HG02642 (cell line): ENCODE results near the gene SLC39A13.

Experiments
- ATAC-seq: cut with Tn5 transposase; IDR thresholded peaks from one replicate; pipeline ENCODE4 v1.9.1; 2021; ENCODE audit warnings: mild to moderate bottlenecking; ENCODE audit not compliant: unreplicated experiment, poor library complexity

SLC39A13 gene

GRCh38 chr11:47380078-47380477 is 28.3 kb upstream of the SLC39A13 start:
- ATAC-seq = no peak

GRCh38 chr11:47383071-47383470 is 25.3 kb upstream of the SLC39A13 start:
- ATAC-seq = no peak

- no peak for ATAC-seq
Observed at GRCh38 chr11:47384498-47384897, 23.9 kb upstream of the SLC39A13 start.

- ATAC-seq = no peak
Observed at GRCh38 chr11:47387944-47388696, 20.3 kb upstream of the SLC39A13 start.

GRCh38 chr11:47388697-47389576 is 19.5 kb upstream of the SLC39A13 start:
- ATAC-seq = no peak

- ATAC-seq = no peak
Observed at GRCh38 chr11:47389577-47390421, 18.6 kb upstream of the SLC39A13 start.

- ATAC-seq = no peak
Observed at GRCh38 chr11:47390422-47390760, 18.0 kb upstream of the SLC39A13 start.

GRCh38 chr11:47391077-47391583 is 17.3 kb upstream of the SLC39A13 start:
- ATAC-seq = no peak

GRCh38 chr11:47391711-47392432 is 16.5 kb upstream of the SLC39A13 start:
- no peak for ATAC-seq

GRCh38 chr11:47392546-47393162 is 15.7 kb upstream of the SLC39A13 start:
- no peak for ATAC-seq

GRCh38 chr11:47393163-47394049 is 15.0 kb upstream of the SLC39A13 start:
- no peak for ATAC-seq

- no peak for ATAC-seq
Observed at GRCh38 chr11:47394050-47394321, 14.4 kb upstream of the SLC39A13 start.

- ATAC-seq = peak; percentile 54
Observed at GRCh38 chr11:47394322-47395222, 13.8 kb upstream of the SLC39A13 start.

- no peak for ATAC-seq
Observed at GRCh38 chr11:47395223-47396048, 13.0 kb upstream of the SLC39A13 start.

- no peak for ATAC-seq
Observed at GRCh38 chr11:47396049-47396320, 12.4 kb upstream of the SLC39A13 start.

GRCh38 chr11:47398011-47398410 is 10.4 kb upstream of the SLC39A13 start:
- no peak for ATAC-seq

GRCh38 chr11:47398551-47398950 is 9.8 kb upstream of the SLC39A13 start:
- ATAC-seq = no peak
